GM12892 (cell line): ENCODE measurements around the gene IL17RD.

Source experiments
- DNase-seq: peaks from one replicate; pipeline ENCODE4 v3.0.0; 2011; ENCODE audit not compliant: insufficient read length
- FAIRE-seq: peaks from 2 replicates; lab custom pipeline; 2011; peaks lifted over from hg19 to GRCh38; lab: Jason Lieb, UNC
- POLR2A ChIP-seq: IDR thresholded peaks from 2 replicates; pipeline ENCODE4 v1.6.1; 2011; ENCODE audit warnings: low read depth, low read length, control low read depth
- POLR2AphosphoS5 ChIP-seq: IDR thresholded peaks from 2 replicates; pipeline ENCODE4 v1.6.1; 2011; ENCODE audit warnings: low read depth, low read length, control low read depth
- TAF1 ChIP-seq: IDR thresholded peaks from 2 replicates; pipeline ENCODE4 v1.6.1; 2011; ENCODE audit warnings: low read depth, mild to moderate bottlenecking, control low read depth, low read length, borderline replicate concordance

The IL17RD gene

GRCh38 chr3:57118254-57118653, 46.9 kb downstream of the IL17RD start:
- FAIRE-seq (no peak), DNase-seq (no peak)
- TF ChIP-seq POLR2AphosphoS5 (no peak), TAF1 (no peak), POLR2A (no peak)

- no peak for TF ChIP-seq TAF1
- TF ChIP-seq POLR2A: no peak
- no peak for TF ChIP-seq POLR2AphosphoS5
- DNase-seq (no peak), FAIRE-seq (no peak)
Measured at GRCh38 chr3:57116501-57116900, 48.7 kb downstream of the IL17RD start.

GRCh38 chr3:57112206-57112605, 52.9 kb downstream of the IL17RD start:
- FAIRE-seq: no peak
- no peak for DNase-seq
- no peak for TF ChIP-seq TAF1
- TF ChIP-seq POLR2A: no peak
- TF ChIP-seq POLR2AphosphoS5: no peak

- FAIRE-seq (no peak), DNase-seq (no peak)
- no peak for TF ChIP-seq POLR2A
- TF ChIP-seq POLR2AphosphoS5: no peak
- no peak for TF ChIP-seq TAF1
Measured at GRCh38 chr3:57110798-57111197, 54.4 kb downstream of the IL17RD start.

GRCh38 chr3:57110214-57110613, 54.9 kb downstream of the IL17RD start:
- DNase-seq (no peak), FAIRE-seq (no peak)
- TF ChIP-seq TAF1 (no peak), POLR2AphosphoS5 (no peak), POLR2A (no peak)

- TF ChIP-seq POLR2AphosphoS5 (no peak), TAF1 (no peak), POLR2A (no peak)
- FAIRE-seq (no peak), DNase-seq (no peak)
Measured at GRCh38 chr3:57109437-57110199, 55.5 kb downstream of the IL17RD start.

GRCh38 chr3:57108684-57109083, 56.5 kb downstream of the IL17RD start:
- no peak for FAIRE-seq
- DNase-seq: no peak

GRCh38 chr3:57105585-57105984, 59.6 kb downstream of the IL17RD start:
- DNase-seq: no peak
- no peak for FAIRE-seq
- TF ChIP-seq POLR2AphosphoS5 (no peak), POLR2A (no peak), TAF1 (no peak)

More at GRCh38 chr3:57108684-57109083, 56.5 kb downstream of the IL17RD start:
- TF ChIP-seq POLR2AphosphoS5: no peak
- TF ChIP-seq POLR2A: no peak
- no peak for TF ChIP-seq TAF1

- FAIRE-seq (peak; percentile 95), DNase-seq (peak; percentile 38)
- no peak for TF ChIP-seq POLR2A
- no peak for TF ChIP-seq TAF1
- no peak for TF ChIP-seq POLR2AphosphoS5
Measured at GRCh38 chr3:57100046-57100695, 65.0 kb downstream of the IL17RD start.

GRCh38 chr3:57098418-57099310, 66.5 kb downstream of the IL17RD start:
- FAIRE-seq (no peak), DNase-seq (no peak)
- TF ChIP-seq POLR2A: no peak
- TF ChIP-seq POLR2AphosphoS5: no peak
- no peak for TF ChIP-seq TAF1

GRCh38 chr3:57097536-57097935, 67.6 kb downstream of the IL17RD start:
- TF ChIP-seq POLR2AphosphoS5 (no peak), POLR2A (no peak), TAF1 (no peak)
- no peak for FAIRE-seq
- no peak for DNase-seq
